ENCODE results near the gene SH2B3. TPM values are rescaled to one million over a fixed set of nuclear protein-coding genes. Genes with fewer than 3 reads are reported as not detected.

The SH2B3 gene
- total and polyA plus RNA-seq, 2 of the 13 experiments (the other 11 are each of a cell fraction or from before 2014, with no cell fraction given): 6.8 to 6.9 TPM

- TF ChIP-seq ZBED4 (CRISPR knock-in tag; IDR thresholded peaks at IDR 0.05; ENCODE audit: borderline replicate concordance): no peak
- TF ChIP-seq BCLAF1 (IDR thresholded peaks at IDR 0.05): no peak
- TF ChIP-seq JUND (CRISPR knock-in tag; IDR thresholded peaks at IDR 0.05): peak; percentile 69; the same call in 1 of the 2 replicates
- no peak for TF ChIP-seq ZNF430 (CRISPR knock-in tag; IDR thresholded peaks at IDR 0.05)
- TF ChIP-seq BRD4 (CRISPR knock-in tag; IDR thresholded peaks at IDR 0.05): no peak
- TF ChIP-seq HIVEP1 (CRISPR knock-in tag; IDR thresholded peaks at IDR 0.05): no peak
- TF ChIP-seq AHR (CRISPR knock-in tag; IDR thresholded peaks at IDR 0.05): no peak
- no peak for TF ChIP-seq CREB1 (IDR thresholded peaks at IDR 0.05)
- no peak for TF ChIP-seq CREB1 (CRISPR knock-in tag; IDR thresholded peaks at IDR 0.05)
- no peak for TF ChIP-seq ZNF431 (CRISPR knock-in tag; IDR thresholded peaks at IDR 0.05; ENCODE audit: borderline replicate concordance, low read depth)
- TF ChIP-seq ATM (IDR thresholded peaks at IDR 0.05; ENCODE audit: borderline replicate concordance): no peak
- TF ChIP-seq ZNF101 (CRISPR knock-in tag; IDR thresholded peaks at IDR 0.05; ENCODE audit: borderline replicate concordance, low read depth): no peak
- TF ChIP-seq ZNF816 (CRISPR knock-in tag; IDR thresholded peaks at IDR 0.05; ENCODE audit: borderline replicate concordance): no peak
- no peak for TF ChIP-seq IRF2 (CRISPR knock-in tag; IDR thresholded peaks at IDR 0.05)
- TF ChIP-seq ZBTB3 (CRISPR knock-in tag; IDR thresholded peaks at IDR 0.05; ENCODE audit: borderline replicate concordance, low read depth): no peak
- no peak for TF ChIP-seq DDIT3 (CRISPR knock-in tag; IDR thresholded peaks at IDR 0.05)
- TF ChIP-seq THAP8 (CRISPR knock-in tag; IDR thresholded peaks at IDR 0.05; ENCODE audit: borderline replicate concordance): no peak
- no peak for TF ChIP-seq TBX3 (IDR thresholded peaks at IDR 0.05; ENCODE audit: borderline replicate concordance)
- TF ChIP-seq CBX1 (IDR thresholded peaks at IDR 0.05; ENCODE audit: low read depth): no peak
- no peak for TF ChIP-seq ZNF510 (CRISPR knock-in tag; IDR thresholded peaks at IDR 0.05; ENCODE audit: low read depth)
- TF ChIP-seq ZBTB8A (CRISPR knock-in tag; IDR thresholded peaks at IDR 0.05; ENCODE audit: borderline replicate concordance, low read depth): no peak
Observed at GRCh38 chr12:111361717-111362576, 43.8 kb upstream of the SH2B3 start (continued).

All from HepG2 (cell line).